ACC112 (cell line): Measurements from ENCODE around the gene FBLN2.

Experiments used
- H2AFZ ChIP-seq: fragments of 200-600 bp; sonication (generic); one replicate; pipeline ENCODE4 v1.6.0; 2017; ENCODE audit warnings: antibody characterized with exemption, low read length; ENCODE audit not compliant: unreplicated experiment
- H3K27ac ChIP-seq: fragments of 200-600 bp; sonication (generic); 2 replicates; pipeline ENCODE4 v1.5.1; 2014; ENCODE audit warnings: low read depth, mild to moderate bottlenecking, antibody characterized with exemption, low read length, moderate library complexity
- H3K27me3 ChIP-seq: fragments of 200-600 bp; sonication (generic); 2 replicates; pipeline ENCODE4 v1.6.1; 2014; ENCODE audit warnings: mild to moderate bottlenecking, antibody characterized with exemption, low read length, moderate library complexity, mixed read lengths; ENCODE audit not compliant: insufficient read depth
- H3K36me3 ChIP-seq: fragments of 200-600 bp; sonication (generic); 2 replicates; pipeline ENCODE4 v1.6.1; 2016; ENCODE audit warnings: mild to moderate bottlenecking, antibody characterized with exemption, low read length, moderate library complexity, mixed read lengths; ENCODE audit not compliant: insufficient read depth
- H3K4me1 ChIP-seq: fragments of 200-600 bp; sonication (generic); one replicate; pipeline ENCODE4 v1.6.1; 2016; ENCODE audit warnings: low read length, mixed read lengths; ENCODE audit not compliant: insufficient read depth, unreplicated experiment, control insufficient read depth
- H3K4me3 ChIP-seq: fragments of 200-600 bp; sonication (generic); 2 replicates; pipeline ENCODE4 v1.5.1; 2014; ENCODE audit warnings: mild to moderate bottlenecking, low read depth, low read length
- H3K79me2 ChIP-seq: fragments of 200-600 bp; sonication (generic); one replicate; pipeline ENCODE4 v1.6.0; 2016; ENCODE audit warnings: low read length; ENCODE audit not compliant: control insufficient read depth, unreplicated experiment, insufficient read depth

The FBLN2 gene

GRCh38 chr3:13612829-13613228 is 63.9 kb downstream of the FBLN2 start:
- Histone ChIP-seq H3K27ac (no peak overlapping the region), H2AFZ (no peak overlapping the region), H3K27me3 (no peaks in the 10 kb centered on the region), H3K79me2 (no peaks in the 10 kb centered on the region), H3K4me3 (no peak overlapping the region), H3K4me1 (peaks cover 4% of the 10 kb centered on the region), H3K36me3 (no peaks in the 10 kb centered on the region)

DNA sequence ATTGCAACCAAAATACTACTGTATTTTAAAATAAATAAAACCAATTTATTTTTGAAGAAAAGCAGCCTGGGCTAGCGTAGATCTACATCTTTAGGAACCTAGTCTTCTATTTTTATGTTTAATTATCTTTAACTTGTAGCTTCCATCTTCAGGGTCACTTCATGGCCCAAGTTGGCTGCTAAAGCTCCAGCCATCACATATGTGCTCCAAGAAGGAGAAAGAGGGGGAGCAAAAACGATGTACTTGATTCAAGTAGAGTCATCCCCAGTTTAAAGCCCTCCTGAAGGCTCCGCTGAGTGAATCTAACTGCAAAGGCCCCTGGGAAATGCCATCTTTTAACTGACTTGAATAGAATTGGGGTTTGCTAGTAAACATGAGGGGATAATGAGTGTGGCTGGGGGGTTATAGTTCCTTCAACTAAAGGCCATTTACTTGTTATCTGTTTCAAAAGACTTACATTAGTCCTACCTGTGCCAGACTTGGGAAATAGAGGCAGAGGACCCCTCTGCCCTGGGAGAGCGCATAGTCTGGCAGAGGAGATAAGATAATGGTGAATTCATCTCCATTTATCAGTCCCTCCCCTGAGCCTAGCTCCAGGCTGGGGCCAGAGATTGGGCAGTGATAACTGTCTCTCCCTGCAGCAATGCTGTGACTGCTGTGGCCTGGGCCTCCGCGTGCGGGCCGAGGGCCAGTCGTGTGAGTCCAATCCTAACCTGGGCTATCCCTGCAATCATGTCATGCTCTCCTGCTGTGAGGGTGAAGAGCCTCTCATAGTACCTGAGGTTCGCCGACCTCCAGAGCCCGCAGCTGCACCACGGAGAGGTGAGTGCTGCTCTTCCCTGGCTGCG is 64.6 kb downstream of the FBLN2 start:
- H3K27me3 ChIP-seq, result no peaks in the 10 kb centered on the region
- no peaks in the 10 kb centered on the region for H3K4me1 ChIP-seq
- H2AFZ ChIP-seq, result no peak overlapping the region
- no peak overlapping the region for H3K27ac ChIP-seq
- no peaks in the 10 kb centered on the region for H3K36me3 ChIP-seq
- H3K4me3 ChIP-seq, result no peak overlapping the region
- H3K79me2 ChIP-seq, result no peaks in the 10 kb centered on the region

DNA sequence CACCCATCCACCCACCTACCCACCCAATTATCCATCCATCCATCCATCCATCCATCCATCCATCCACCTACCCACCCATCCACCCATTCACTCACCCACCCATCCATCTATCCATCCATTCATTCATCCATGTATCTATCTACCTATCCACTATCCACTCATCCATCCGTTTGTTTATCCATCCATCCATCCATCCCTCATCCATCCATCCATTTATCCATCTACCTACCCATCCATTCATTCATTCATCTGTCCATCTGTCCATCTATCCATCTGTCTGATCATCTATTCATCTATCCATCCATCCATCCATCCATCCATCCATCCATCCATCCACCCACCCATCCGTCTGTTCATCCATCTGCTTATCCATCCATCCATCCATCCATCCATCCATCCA is 65.7 kb downstream of the FBLN2 start:
- Histone ChIP-seq H3K79me2 (no peaks in the 10 kb centered on the region), H3K4me1 (no peaks in the 10 kb centered on the region), H3K4me3 (no peak overlapping the region), H2AFZ (no peak overlapping the region), H3K27ac (no peak overlapping the region), H3K27me3 (no peaks in the 10 kb centered on the region), H3K36me3 (no peaks in the 10 kb centered on the region)

DNA sequence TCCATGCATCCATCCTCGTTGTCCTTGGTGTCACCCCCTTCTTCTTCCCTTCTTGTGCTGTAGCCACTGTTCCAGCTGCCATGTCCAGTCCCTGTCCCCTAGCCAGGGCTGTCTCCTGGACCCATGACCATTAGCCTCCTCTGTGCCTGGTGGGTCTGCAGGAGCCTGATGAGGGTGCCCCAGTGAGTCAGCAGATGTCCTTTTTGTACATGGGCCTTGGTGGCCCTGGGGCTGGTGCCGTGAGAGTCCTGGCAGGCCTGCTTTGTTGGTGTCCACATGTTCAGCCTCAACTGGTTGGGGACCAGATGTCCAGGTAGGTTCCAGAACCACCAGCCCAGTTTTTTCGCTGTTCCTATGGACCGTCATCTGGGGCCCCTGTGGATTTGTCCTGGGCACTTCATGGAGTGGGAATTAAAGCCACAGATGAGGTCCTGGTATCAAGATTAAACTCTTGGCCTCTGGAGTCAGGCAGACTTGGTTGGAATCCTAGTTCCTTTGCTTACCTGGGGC is 66.1 kb downstream of the FBLN2 start:
- Histone ChIP-seq H3K36me3 (no peaks in the 10 kb centered on the region), H3K27me3 (no peaks in the 10 kb centered on the region), H2AFZ (no peak overlapping the region), H3K79me2 (no peaks in the 10 kb centered on the region), H3K4me1 (no peaks in the 10 kb centered on the region), H3K27ac (no peak overlapping the region), H3K4me3 (no peak overlapping the region)

DNA sequence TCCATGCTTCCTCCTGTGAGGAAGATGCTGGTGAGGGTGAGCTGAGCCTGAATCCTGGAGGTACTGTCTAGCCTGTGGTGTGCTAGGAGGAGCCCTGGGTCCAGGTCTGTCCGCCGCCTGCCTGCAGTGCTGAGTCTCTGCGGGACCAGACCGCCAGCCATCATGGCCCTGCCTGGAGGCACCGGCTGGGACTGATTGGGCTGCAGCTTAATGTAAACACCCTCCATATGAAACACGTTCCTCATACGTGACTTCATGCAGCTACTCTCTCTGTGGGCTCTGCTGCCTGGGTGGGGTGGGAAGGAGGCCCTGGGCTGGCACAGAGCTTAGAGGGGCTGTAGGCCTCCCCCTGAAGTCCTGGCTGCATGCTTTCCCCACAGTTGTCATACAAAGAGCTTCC is 67.4 kb downstream of the FBLN2 start:
- Histone ChIP-seq H3K4me3 (no peak overlapping the region), H3K27ac (no peak overlapping the region), H3K27me3 (no peaks in the 10 kb centered on the region), H3K4me1 (no peaks in the 10 kb centered on the region), H3K79me2 (no peaks in the 10 kb centered on the region), H2AFZ (no peak overlapping the region), H3K36me3 (no peaks in the 10 kb centered on the region)

GRCh38 chr3:13617097-13617738 is 68.3 kb downstream of the FBLN2 start:
- no peaks in the 10 kb centered on the region for H3K4me1 ChIP-seq
- H3K36me3 ChIP-seq, result no peaks in the 10 kb centered on the region
- no peaks in the 10 kb centered on the region for H3K27me3 ChIP-seq

DNA sequence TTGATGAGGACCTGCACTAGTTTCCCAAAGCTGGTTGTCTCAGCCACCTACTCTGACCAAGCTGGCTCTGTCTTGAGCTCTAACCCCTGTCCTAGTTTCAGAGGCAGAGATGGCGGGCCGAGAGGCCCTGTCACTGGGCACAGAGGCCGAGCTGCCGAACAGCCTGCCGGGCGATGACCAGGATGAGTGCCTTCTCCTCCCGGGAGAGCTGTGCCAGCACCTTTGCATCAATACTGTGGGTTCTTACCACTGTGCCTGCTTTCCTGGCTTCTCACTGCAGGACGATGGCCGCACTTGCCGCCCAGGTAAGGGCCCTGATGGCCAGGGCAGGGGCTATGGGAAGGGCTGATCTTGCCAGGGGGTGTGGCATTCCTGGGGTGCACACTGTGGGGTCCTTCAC is 69.1 kb downstream of the FBLN2 start:
- H3K4me1 ChIP-seq, result no peaks in the 10 kb centered on the region
- no peaks in the 10 kb centered on the region for H3K79me2 ChIP-seq
- H3K4me3 ChIP-seq, result no peak overlapping the region
- no peaks in the 10 kb centered on the region for H3K27me3 ChIP-seq
- H3K27ac ChIP-seq, result no peak overlapping the region
- H2AFZ ChIP-seq, result no peak overlapping the region
- H3K36me3 ChIP-seq, result no peaks in the 10 kb centered on the region

More at GRCh38 chr3:13617097-13617738, 68.3 kb downstream of the FBLN2 start:
- Histone ChIP-seq H3K79me2 (no peaks in the 10 kb centered on the region), H2AFZ (no peak overlapping the region), H3K27ac (no peak overlapping the region), H3K4me3 (no peak overlapping the region)

- Histone ChIP-seq H2AFZ (no peak overlapping the region), H3K4me1 (no peaks in the 10 kb centered on the region), H3K27me3 (no peaks in the 10 kb centered on the region), H3K79me2 (no peaks in the 10 kb centered on the region), H3K36me3 (no peaks in the 10 kb centered on the region), H3K27ac (no peak overlapping the region), H3K4me3 (no peak overlapping the region)
These were observed 69.9 kb downstream of the FBLN2 start for GRCh38 chr3:13618836-13619235.

- Histone ChIP-seq H3K27ac (no peak overlapping the region), H3K79me2 (no peaks in the 10 kb centered on the region), H3K36me3 (no peaks in the 10 kb centered on the region), H2AFZ (no peak overlapping the region), H3K4me3 (no peak overlapping the region), H3K27me3 (no peaks in the 10 kb centered on the region), H3K4me1 (no peaks in the 10 kb centered on the region)
These were observed 70.8 kb downstream of the FBLN2 start for GRCh38 chr3:13619661-13620230.

GRCh38 chr3:13620281-13620680 is 71.4 kb downstream of the FBLN2 start:
- Histone ChIP-seq H3K27me3 (no peaks in the 10 kb centered on the region), H3K79me2 (no peaks in the 10 kb centered on the region), H3K4me3 (no peak overlapping the region), H3K27ac (no peak overlapping the region), H2AFZ (no peak overlapping the region), H3K36me3 (no peaks in the 10 kb centered on the region), H3K4me1 (no peaks in the 10 kb centered on the region)
